ENCODE measurements around the gene TSPAN16. TPM values are rescaled to one million over a fixed set of nuclear protein-coding genes. Genes with fewer than 3 reads are reported as not detected.

TSPAN16 gene
- total and polyA plus RNA-seq, 11 donors: not detected

DNA sequence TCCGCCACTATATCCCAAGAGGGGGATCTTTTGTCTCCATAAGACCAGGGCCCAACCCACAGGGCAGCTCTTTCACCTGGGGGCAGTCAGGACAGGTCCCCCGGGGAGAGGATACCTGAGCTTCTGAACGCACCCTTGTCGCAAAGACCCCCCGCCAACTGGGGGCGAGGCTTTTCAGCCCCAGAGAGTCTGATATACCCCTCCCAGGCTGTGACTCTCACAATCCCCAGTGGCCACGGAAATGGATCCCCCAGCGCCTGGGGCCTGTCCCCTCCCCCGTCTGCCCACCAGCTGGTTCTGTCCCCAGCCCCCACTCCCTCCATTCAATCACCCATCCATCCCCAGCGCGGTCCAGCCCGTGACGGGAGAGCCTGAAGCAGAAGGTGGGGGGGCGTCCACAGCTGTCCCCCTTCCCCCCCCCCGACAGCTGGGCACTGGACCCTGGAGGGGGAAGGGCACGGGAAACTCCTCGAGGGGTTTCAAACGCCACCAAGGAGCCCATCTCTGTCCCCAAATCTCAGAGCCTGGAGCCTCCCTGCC lies 34.5 kb upstream of the TSPAN16 start:
- WGBS, 4 donors: 16 to 20% (median 17%) methylated on average over 13 to 18 of the region's 18 CpGs
- Histone ChIP-seq H3K4me1 (peaks cover 0 to 30% (median 21%) of the 10 kb centered on the region in 12 donors), H3K4me3 (peak overlapping the region; percentile 67 to 98 (median 90)), H3K27ac (peak overlapping the region; percentile 78 to 98 (median 94)), H3K9me3 (no peaks in the 10 kb centered on the region), H3K27me3 (peaks cover 0 to 10% (median 0%) of the 10 kb centered on the region in 9 donors), H3K36me3 (no peaks in the 10 kb centered on the region)
- TF ChIP-seq, protein P1, sequence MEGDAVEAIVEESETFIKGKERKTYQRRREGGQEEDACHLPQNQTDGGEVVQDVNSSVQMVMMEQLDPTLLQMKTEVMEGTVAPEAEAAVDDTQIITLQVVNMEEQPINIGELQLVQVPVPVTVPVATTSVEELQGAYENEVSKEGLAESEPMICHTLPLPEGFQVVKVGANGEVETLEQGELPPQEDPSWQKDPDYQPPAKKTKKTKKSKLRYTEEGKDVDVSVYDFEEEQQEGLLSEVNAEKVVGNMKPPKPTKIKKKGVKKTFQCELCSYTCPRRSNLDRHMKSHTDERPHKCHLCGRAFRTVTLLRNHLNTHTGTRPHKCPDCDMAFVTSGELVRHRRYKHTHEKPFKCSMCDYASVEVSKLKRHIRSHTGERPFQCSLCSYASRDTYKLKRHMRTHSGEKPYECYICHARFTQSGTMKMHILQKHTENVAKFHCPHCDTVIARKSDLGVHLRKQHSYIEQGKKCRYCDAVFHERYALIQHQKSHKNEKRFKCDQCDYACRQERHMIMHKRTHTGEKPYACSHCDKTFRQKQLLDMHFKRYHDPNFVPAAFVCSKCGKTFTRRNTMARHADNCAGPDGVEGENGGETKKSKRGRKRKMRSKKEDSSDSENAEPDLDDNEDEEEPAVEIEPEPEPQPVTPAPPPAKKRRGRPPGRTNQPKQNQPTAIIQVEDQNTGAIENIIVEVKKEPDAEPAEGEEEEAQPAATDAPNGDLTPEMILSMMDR (IDR thresholded peaks at IDR 0.05): no peak
- no peak for TF ChIP-seq POLR2A (IDR thresholded peaks at IDR 0.05)
- ATAC-seq: peak in 3 of 4 donors; percentile 13 to 26 (median 23)
- intact Hi-C loops (cut with DNase I): no loop called here
- peak in 2 of 5 donors; percentile 40 to 53 for DNase-seq

DNA sequence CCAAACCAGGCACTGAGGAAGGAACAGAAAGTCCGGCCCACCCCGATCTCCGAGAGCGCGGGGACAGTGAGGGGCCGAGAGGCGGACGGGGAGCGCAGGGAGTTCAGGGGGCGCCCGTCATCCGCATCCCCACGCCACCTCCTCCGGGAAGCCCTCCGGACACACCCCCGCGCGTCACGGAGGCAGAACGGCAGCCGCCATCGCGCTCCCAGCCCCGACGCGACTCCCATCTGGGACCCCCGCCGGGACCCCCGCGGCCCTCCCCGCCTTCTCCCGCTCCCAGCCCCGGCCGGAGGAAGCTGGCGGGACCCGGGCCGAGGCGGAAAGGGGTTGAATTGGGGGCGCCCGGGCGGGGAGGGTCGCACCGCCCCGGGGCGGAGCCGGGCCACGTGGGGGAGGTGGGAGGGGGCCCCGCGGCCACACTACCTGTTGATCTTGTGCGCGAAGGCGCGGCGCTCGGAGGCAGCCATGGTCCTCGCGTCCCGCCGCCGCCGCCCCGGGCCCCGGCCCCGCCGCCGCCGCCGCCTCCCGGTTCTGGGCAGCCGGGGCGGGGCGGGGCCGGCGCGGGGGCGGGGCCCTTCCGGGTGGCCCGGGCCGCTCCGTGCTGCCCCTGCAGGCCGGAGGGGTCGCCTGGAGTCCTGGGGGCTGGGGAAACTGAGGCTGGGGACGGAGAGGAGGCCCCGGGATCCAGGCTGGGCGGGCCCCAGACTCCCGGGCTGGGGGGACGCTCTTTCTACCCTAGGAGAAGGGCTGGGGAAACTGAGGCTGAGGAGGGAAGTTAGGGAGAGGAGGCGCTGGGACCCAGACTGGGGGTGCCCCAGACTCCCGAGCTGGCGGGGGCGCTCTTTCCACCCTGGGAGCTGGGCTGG lies 33.8 kb upstream of the TSPAN16 start, which contains the start of gene DOCK6:
Gene DOCK6 (minus strand): TSS at position 554 of the 869 bp plus-strand sequence. CDS start 84 bp downstream, at position 470.
- Histone ChIP-seq H3K4me3 (peak within 1 kb of the TSS; percentile 67 to 98 (median 90)), H3K9me3 (no peaks in the 10 kb centered on the region), H3K27ac (peak within 1 kb of the TSS; percentile 78 to 98 (median 94)), H3K27me3 (peaks cover 0 to 10% (median 0%) of the 10 kb centered on the region in 9 donors), H3K36me3 (no peaks in the 10 kb centered on the region), H3K4me1 (peaks cover 0 to 25% (median 16%) of the 10 kb centered on the region in 12 donors)
- ATAC-seq: peak in 3 of 4 donors; percentile 23 to 64 (median 62)
- intact Hi-C loops (cut with DNase I): no loop called here
- TF ChIP-seq POLR2A (IDR thresholded peaks at IDR 0.05): no peak
- TF ChIP-seq, protein P1 (IDR thresholded peaks at IDR 0.05): peak; percentile 8 to 70 (median 42)
- DNase-seq: peak in 3 of 5 donors; percentile 51 to 58 (median 55)
- WGBS, 4 donors: 1 to 4% (median 2%) methylated on average over 8 to 91 of the region's 91 CpGs

DNA sequence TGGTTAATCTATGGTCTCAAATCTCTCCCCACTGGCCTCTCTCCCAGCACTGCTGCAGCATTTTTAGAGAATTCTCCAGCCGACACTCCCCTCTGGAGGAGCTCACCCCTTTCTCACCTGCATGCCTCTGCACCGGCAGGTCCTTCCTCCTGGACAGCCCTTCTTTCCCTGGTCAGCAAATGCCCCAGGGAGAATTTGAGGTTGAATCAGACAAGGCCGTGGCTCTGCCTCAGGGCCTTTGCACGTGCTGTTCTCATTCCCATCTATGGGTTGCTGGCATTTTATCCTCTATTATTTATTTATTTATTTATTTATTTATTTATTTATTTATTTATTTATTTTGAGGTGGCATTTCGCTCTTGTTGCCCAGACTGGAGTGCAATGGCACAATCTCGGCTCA lies 32.2 kb upstream of the TSPAN16 start:
- Histone ChIP-seq H3K9me3 (no peaks in the 10 kb centered on the region), H3K27me3 (peaks cover 0 to 10% (median 0%) of the 10 kb centered on the region in 9 donors), H3K4me3 (no peak overlapping the region), H3K4me1 (peaks cover 4 to 37% (median 25%) of the 10 kb centered on the region in 12 donors), H3K27ac (peak overlapping the region in 10 of 12 donors; percentile 60 to 98 (median 94)), H3K36me3 (no peaks in the 10 kb centered on the region)
- ATAC-seq (no peak), DNase-seq (no peak)
- 87 to 97% (median 93%) methylated on average over 6 of the region's 6 CpGs for WGBS, 4 donors
- intact Hi-C loops (cut with DNase I): no loop called here
- TF ChIP-seq, protein P1 (IDR thresholded peaks at IDR 0.05): no peak
- no peak for TF ChIP-seq POLR2A (IDR thresholded peaks at IDR 0.05)

Measured in heart left ventricle (tissue), 16 donors.